ENCODE measurements around the gene SULT4A1.

SULT4A1 gene

DNA sequence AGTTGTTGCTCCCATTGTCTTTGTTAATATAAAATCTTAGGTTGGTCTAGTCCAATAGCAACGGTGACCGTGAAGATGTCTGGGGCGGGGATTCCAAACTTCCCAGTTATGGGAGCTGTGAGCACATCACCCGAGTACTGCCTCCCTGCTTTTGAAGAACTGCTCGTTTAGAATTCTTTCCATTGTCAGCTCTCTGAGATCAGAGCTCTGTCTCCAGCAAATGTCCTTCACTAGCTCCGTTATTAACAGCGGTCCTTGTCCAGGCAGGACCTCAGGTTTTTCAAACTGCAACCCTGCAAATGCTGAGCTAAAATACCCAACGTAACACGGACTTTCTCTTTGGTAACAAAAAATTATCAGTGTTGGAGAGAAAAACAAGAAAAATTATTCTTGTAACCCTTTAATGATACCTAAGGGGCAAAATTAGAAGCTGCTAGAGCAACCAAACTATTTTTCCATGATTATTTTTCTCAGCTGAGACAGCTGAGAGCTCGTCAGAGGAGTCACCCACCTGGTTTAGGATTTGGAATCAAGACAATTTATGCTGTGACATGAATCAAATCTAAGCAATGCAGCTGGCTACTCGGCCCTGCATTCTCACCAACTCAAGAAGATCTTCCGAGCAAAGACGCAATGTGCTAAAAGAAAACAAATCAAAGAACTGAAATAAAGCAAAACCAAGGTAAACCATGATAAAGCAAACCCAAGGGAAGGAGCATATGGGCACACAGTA lies 35.1 kb downstream of the SULT4A1 start:
- FAIRE-seq: no peak

DNA sequence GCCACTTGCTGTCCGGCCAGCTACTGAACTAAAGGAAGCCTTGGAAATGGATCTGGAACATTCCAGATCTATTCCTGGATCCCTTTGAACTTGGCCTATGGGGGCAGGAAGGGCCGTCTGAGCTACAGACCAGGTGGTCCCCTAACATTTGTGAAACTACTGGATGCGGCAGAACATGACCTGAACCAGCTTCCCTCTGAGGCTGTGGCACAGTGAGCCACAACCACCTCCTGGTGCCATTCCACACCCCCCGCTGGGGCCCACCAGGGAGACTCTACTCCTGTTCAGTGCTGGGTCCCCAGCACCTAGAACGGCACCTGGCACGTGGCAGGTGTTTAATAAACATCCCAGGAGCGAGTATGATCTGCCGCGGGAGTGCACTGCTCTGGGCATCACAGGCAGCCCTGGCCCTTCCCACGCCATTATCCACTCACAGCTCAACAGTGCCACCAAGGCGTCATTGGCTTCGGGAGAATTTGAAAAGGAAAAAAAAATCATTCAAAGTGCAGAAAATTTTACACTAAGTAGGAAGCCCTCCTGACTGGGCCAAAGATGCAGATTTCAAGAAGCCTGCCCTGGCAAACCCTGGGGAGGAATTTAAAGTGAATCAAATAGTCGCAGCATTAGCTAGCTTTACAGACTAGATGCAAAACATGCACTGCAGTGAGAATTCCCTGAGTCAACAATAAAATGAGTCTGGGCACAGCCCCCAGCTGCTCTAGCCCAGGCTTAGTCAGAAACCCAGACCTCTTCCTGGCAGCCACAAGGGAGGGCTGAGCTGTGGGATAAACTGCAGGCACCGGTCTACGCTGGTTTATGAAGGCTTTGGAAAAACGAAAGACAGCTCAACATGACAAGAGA lies 35.9 kb downstream of the SULT4A1 start:
- no peak for FAIRE-seq

DNA sequence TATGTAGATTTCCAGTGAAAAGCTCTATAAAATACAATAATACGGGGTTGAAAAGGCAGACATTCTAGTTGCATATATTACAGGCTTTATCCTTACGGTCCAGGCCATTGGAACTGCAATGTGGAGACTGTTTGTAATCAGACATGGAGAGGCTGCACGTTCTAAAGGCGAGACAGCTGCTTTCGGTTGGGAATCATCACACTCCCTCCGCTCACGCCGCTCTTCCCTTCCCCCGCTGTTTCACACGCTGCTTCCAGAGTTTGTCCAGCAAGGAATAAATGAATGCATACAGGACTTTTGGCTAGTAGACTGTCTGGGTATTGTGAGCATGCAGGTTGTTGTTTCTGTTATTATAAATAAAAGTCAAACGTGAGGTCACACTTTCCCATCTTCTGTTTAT lies 36.7 kb downstream of the SULT4A1 start:
- FAIRE-seq: no peak

DNA sequence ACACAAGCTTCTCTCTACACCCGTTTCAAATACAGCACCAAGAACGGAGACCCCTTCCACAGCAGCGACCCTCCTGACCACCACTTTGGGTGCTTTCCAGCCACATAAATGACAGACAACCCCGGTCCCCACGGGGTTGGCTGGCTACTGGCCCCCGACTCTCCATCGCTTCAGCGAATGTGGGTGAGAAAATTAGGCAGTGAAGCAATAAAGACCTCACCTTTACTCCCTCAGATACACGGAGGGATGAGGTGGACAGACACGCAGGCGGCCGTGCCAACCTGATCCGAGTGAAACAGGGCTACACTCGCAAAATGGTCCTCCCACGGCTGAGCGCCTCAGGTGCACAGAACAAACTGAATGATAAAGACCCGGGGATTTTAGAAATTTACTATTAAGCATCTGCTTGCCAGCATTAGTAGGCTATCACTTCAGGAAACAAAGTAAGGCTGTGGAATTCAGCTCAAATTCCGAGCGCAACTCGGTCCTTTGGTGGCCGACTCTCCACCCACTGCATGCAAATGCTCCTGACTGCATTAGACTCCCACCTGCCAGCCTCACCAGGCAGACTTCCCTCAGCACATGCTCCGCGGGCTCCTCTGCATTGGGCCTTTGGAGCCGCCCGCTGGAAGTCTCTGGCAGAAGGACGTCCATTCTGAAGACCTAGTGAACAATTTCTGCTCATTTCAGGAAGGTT lies 37.4 kb downstream of the SULT4A1 start:
- no peak for FAIRE-seq

DNA sequence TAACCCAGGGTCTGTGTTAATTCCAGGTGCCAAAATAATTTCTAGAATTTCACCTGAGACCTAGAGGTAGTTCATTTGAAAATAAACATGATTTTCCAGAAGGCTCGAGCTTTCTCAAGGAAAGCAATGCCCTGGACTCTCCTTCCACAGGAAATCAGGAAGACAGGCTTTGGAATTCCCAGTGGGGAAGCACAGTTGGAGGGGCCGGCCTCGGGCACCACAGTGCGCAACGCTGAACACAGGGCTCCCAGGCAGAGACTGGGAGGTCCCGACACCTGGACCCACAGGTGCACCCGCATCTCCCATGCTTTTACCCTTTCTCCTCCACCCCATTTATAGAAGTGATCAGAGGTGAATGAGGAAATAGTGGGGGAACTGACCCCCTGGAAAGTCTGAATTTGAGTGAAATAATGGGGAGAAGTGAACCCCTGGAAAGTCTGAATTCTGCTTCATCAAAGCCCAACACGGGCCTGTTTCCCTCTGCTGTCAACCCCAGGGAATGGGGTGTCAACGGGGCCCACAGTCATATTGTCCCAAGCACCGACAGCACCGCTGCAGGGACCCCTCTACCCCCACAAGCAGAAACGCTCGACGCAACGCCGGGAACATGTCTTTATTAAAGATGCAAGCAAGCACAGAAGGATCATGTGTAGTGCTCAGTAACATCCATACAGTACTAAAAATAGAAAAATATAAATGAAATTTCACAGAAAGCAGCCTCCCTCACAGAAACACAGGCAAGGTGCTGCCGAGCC lies 38.2 kb downstream of the SULT4A1 start:
- FAIRE-seq: no peak

DNA sequence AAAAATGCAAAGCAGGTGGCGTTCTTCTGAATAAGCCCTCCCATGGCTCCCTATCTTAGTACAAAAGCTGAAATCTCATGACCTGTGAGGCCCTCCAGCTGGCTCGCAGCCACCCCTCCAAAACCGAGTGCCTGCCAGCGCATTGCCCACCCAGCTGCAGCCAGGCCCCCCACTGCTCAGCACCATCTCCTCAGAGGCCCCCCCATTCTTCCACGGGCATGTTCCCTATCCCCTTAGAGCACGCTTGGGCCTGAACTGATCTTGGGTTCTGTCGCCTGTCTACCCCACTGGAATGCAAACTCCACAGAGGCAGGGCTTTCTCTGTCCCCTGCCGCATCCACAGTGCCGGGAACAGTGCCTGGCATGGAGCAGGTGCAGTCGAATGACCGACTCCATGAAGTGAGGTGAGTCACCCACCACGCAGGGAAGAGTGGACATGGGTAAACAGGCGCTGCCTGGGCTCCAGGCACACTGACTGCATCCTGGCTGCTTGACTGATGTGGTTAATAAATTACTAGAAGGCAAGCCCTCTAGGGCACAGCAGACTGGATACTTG lies 38.9 kb downstream of the SULT4A1 start:
- no peak for FAIRE-seq

DNA sequence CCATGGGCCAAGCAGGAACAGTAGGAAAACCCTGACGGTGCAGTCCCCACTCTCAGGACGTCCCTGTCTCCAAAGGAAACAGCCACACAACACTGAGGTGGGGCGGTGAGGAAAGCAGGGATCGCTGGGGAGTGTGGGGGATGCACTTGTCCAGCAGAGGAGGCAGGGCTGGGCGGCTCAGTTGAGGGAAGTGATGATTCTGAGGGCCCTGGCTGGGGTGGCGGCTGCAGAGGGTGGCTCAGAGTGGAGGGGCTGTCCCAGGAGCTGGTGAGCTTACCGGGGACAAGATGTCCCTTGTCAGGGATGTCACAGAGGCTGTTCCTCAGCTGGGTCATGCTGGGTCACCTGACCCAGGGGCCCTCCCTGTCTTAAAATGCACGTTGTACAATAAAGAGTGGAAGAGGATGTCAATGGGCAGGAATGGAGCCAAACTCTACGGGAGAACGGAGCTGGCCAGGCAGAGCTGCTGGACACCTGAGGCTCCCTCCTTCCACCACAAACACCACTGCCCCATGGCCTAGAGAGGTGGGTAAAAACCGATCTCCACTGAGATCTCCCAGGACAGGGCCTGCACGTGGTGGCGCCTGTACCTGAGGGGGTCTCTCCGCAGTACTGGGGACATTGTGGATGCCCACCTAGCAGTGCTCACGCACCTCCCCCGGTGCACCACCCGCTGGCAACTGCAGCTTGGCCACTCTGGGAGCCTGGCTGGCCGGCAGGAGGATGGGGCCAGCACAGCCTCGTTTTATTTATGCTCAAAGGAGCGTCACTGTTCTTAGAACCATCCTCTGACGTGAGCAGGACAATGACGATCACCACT lies 40.5 kb downstream of the SULT4A1 start:
- no peak for FAIRE-seq

DNA sequence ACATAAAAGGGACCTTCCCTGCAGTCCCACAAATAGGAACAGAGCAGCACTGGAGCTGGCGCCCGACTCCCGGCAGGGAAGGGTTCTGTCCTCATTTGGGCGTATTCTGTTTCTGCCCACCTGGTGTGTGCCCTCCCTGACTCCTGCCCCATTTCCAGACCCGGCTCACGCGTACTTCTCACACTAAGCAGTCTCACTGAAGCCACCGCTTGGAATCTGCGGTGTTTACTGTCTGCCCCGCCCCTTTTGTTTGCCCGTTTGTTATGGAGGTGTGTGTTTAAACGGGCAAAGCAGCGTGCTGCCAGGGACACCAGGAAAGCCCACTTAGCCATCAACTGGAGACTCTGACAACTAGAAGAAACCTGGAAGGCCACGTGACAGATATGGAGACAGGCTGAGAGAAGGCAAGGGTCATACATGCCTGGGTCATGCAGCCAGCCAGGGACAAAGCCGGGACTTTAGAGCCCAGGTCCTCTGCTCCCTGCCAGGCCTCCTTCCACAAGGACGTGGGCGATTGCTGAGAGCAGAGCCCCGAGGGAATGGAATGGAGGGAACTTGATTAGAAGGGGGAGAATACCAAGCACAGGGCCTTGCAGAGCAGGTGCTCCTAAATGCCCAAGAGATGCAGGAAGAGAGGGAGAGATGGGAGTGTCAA lies 41.5 kb downstream of the SULT4A1 start:
- no peak for FAIRE-seq

DNA sequence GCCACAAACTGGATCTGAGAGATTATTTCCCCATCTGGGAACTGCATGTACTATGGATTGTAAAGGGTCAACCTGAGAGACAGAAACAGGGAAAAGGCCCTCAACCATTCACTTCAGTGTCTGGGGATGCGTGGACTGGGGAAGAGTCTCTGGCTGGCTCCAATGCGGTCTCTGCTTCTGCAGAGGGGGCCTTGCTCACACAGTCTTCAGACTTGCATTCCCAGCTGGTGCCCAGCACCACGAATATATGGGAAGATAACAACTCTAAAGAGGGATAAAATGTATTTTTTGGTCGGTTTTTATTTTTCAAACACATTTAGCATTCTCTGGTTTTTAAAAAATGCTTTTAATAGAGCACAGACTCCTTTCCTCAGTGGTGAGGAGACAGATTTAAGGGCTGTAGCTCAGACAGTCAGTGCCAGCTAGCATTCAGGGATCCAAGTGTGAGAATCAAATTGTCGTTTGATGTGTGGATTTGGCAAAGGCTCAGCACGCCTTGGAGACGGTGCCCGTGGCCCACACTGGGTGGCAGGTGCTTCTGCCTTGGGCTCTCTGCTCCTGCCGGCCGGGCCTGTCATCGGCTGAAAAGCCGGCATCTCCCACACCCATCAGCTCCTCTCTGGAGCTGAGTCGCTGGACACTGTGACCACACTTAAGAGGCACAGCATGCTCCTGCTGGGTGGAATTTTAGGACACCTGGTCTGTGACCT lies 42.2 kb downstream of the SULT4A1 start:
- no peak for FAIRE-seq

DNA sequence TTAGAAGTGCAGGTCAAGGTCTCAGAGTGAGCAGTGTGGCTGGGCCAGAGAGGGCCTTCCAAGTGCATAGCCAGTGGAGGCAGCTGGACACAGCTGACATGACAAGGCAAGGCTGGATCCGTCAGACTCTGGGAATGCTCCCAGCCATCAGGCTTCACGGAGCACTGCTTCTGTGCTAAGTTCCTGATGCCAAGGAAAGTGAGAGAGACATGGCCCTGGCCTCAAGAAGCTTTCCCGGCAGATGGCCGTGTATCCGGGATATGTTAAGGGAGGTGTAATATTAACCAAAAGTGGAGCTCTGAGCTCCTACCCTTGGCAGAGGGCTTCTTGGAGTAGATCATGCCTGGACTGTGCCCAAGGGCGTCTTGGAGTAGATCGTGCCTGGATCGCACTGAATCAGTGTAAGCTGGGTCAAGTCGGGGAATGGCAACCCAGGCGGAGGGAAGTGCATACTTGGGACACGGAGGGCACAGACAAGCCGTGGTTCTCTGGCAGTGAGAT lies 42.8 kb downstream of the SULT4A1 start:
- FAIRE-seq: no peak

DNA sequence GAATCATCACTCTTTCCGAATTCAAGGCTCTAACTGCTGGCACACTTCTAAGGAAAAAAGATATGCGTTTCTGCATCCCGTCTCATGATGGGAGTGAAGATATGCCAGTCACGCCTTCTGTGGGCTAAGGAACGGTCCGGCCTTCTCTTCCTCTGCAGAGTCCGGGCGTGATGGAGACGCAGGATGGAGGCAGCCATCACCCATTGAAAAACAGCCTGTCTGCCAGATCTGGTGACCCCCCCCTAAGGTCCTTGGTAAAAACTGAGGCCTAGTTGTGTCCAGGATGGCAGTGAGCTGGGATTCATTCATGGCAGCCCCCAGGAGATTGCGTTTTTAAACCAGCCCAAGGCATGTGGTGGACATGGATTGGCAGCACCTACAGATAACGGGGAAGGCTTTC lies 43.3 kb downstream of the SULT4A1 start:
- no peak for FAIRE-seq

DNA sequence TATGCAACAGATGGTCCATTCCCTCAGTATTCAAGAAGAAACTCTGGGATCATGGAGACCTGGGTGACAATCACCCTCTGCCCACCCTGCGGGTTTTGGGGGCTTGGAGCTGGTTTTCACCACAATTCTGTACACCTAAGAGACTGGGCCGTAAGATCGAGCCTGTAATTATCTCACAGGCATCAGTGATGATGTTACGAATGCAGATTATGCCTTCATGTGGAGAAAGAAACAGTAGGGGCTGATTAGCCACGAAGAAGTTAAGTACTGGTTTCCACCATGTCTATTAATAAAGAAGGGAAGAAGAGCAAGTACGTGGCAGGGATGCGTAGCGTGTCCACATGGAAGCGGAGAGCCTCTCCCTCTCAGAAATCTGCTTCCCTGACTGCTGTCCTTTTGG lies 44.9 kb downstream of the SULT4A1 start:
- no peak for FAIRE-seq

DNA sequence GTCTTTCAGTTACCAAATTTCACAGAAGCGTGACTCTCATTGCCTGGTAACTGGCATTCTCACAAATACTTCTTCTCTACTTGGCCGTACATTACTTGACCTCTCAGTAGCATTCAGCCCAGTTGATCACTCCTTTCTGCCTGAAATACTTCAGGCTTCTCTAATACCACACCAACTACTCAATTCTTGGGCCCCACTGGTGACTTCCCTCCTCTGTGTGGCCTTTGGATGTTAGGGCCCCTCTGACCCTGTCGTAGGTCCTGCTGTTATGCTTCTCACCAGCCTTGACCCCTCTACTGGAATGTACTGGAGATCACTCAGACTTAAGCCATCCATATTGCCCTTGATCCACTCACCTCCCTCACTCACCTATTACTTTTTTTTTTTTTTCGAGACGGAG lies 48.0 kb downstream of the SULT4A1 start:
- FAIRE-seq: no peak

DNA sequence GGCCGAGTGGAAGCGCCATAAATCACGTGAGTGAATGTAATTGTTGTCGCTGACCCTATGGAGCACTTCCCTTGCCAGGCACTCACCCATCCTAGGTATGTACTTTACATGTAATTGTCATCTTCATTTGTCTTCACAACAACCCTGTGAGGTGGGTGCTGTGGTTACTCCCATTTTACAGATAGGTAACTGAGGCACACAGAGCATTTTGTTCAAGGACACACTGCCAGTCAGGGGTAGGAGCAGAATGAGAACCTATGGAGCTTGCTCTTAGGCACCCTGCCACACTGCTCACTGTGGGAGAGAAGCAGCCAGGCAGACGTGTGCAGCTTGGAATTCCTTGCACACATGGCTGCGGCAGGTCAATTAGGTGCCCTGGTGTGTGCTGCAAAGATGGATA lies 49.4 kb downstream of the SULT4A1 start:
- no peak for FAIRE-seq

DNA sequence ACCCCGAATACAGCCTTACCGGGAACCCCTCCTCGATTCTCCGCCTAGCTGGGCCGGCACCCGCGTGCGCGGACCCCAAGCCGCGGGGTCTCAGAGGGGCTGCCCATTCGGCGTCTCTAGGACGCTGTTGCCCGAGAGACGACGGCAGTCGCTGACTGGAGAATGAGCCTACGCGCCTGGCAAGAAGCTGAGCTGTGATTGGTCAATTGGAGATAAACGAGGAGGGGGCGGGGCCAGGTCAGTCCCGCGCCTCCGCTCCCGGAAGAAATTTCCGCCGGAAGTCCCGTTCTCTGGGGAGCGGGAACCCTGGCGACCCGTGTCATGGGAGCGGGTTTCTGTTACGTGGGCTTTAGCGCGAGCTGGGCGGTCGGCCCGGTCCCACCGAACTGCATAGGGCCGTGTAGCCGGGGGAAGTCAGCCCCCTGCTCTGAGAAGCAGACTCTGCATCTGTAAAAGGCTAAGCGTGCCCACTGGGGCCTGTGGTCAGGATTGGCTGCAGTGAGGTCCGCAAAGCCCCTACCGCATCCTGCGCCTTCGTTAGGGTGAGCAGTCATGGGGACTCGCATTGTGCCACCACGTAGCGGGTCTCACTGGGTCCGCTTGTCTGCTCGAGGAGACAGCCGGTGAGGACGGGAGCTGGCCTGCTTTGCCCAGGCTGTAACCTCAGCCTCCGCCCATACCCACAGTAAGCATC lies 50.0 kb downstream of the SULT4A1 start, which contains the start of gene EFCAB6:
Gene EFCAB6 (minus strand): TSS at position 157 of the 694 bp plus-strand sequence. CDS start 29,987 bp downstream, outside the sequence.
- FAIRE-seq: peak; percentile 89

DNA sequence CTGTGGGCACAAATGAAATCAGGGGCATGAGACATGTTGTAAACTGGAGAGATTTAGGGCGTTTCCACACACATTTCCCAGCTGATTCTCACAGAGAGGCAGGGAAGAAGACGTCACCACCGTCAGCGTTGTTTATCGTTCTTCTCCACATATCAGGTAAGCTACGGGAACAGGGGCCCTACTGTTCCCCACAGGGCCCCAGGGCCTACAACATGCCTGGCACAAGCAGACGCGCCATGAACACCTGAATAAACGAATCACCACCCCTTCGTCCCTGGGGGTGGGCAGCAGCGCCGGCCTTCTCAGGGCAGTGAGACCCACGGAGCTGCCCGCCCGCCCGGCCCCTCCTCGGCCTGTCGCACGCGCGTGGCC lies 50.5 kb downstream of the SULT4A1 start:
- no peak for FAIRE-seq

DNA sequence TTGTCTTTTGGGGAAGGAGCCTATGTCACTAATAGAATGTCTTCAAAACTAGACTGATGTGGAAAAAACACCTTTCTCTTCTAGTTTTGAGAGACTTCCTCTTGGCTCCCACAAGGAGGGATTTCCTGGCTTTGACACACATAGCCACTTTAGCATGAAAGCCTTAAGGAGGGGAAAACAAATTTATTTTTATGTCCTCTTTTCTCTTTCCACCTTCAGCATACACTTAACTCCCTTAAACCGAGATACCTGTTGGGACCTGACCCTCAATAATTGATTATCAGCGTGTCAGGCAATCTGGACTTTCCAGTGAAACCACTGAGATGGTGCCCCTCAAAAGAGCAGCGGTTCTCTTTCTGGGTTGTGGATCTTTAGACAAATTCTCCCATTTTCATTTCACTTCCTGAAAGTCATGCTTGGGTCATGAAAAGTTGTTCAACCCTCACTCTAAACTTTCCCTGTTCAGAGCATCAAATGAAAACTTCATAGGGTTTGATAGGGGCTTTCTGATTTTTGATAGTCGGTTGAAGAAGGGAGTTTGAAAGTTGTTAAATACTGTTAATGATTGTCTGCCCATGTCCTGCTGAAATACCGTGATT lies 59.3 kb downstream of the SULT4A1 start:
- FAIRE-seq: no peak

DNA sequence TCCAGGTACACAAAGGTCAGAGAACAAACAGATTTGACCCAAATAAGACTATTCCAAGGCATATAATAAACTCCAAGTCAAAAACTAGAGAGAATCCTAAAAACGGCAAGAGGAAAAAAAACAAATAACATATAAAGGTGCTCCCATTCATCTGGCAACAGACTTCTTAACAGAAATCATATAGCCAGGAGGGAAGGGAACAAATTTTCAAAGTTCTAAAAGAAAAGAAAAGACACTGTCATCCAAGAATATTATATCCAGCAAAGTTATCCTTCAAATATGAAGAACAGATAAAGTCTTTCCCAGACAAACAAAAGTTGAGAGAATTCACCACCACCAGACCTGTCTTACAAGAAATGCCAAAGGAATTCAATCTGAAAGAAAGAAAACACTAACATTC lies 61.3 kb downstream of the SULT4A1 start:
- no peak for FAIRE-seq

DNA sequence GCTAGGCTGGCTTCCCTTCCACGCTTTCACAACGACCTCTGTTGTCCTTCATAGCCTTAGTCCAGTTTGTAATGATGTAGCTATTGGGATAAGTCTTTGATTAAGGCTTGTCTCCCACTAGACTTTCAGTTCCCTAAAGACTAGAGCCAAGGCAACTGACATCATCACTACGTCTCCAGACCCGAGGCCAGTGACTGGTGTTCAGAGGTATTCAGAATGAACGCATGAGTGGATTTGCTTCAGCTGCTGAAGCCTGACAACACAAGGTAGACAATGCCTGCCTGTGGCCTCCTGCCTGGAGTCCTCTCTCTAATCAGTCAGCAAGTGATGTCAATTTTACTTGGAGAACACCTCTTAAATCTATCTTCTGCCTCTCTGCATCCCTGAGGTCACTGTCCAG lies 63.8 kb downstream of the SULT4A1 start:
- no peak for FAIRE-seq
